Measurements from ENCODE around the gene INIP. TPM values are rescaled to one million over a fixed set of nuclear protein-coding genes. Genes with fewer than 3 reads are reported as not detected.
"Not testable (repeated sequence)": the region's sequence is repeated elsewhere in the genome, so short reads cannot be mapped to it uniquely, and the experiment has no call there.

The INIP gene
- total RNA-seq, 1 experiment from 2014 or later, result 34.7 TPM

GRCh38 chr9:112743216-112743836 is 25.4 kb upstream of the INIP start:
- no peak for DNase-seq (ENCODE audit: low spot score)

GRCh38 chr9:112734892-112735291 is 17.0 kb upstream of the INIP start:
- no peak for DNase-seq (ENCODE audit: low spot score)

- no peak for DNase-seq (ENCODE audit: low spot score)
These were observed 14.1 kb upstream of the INIP start for GRCh38 chr9:112731971-112732370.

- no peak for DNase-seq (ENCODE audit: low spot score)
These were observed 10.5 kb upstream of the INIP start for GRCh38 chr9:112728401-112728800.

GRCh38 chr9:112726428-112726827 is 8.5 kb upstream of the INIP start:
- no peak for DNase-seq (ENCODE audit: low spot score)

- DNase-seq (ENCODE audit: low spot score), result no peak
These were observed 8.0 kb upstream of the INIP start for GRCh38 chr9:112725961-112726360.

- DNase-seq (ENCODE audit: low spot score), result not testable (repeated sequence)
These were observed 4.8 kb upstream of the INIP start for GRCh38 chr9:112722749-112723148.

GRCh38 chr9:112720113-112720780 is 2.3 kb upstream of the INIP start:
- DNase-seq (ENCODE audit: low spot score), result no peak

GRCh38 chr9:112719696-112720095 is 1.8 kb upstream of the INIP start:
- no peak for DNase-seq (ENCODE audit: low spot score)

- no peak for DNase-seq (ENCODE audit: low spot score)
These were observed 1.3 kb upstream of the INIP start for GRCh38 chr9:112719241-112719691.

GRCh38 chr9:112712678-112713077 is 5.2 kb downstream of the INIP start:
- DNase-seq (ENCODE audit: low spot score), result no peak

- DNase-seq (ENCODE audit: low spot score), result peak; percentile 20
These were observed 6.7 kb downstream of the INIP start for GRCh38 chr9:112711050-112711689.

GRCh38 chr9:112705768-112706427 is 12.0 kb downstream of the INIP start:
- DNase-seq (ENCODE audit: low spot score), result no peak

GRCh38 chr9:112703304-112703703 is 14.6 kb downstream of the INIP start:
- no peak for DNase-seq (ENCODE audit: low spot score)

GRCh38 chr9:112700085-112700484 is 17.8 kb downstream of the INIP start:
- no peak for DNase-seq (ENCODE audit: low spot score)

- no peak for DNase-seq (ENCODE audit: low spot score)
These were observed 18.7 kb downstream of the INIP start for GRCh38 chr9:112699230-112699629.

GRCh38 chr9:112696461-112696860 is 21.5 kb downstream of the INIP start:
- DNase-seq (ENCODE audit: low spot score), result no peak

GRCh38 chr9:112694706-112695555 is 23.0 kb downstream of the INIP start:
- no peak for DNase-seq (ENCODE audit: low spot score)

- no peak for DNase-seq (ENCODE audit: low spot score)
These were observed 28.7 kb downstream of the INIP start for GRCh38 chr9:112689161-112689740.

- DNase-seq (ENCODE audit: low spot score), result no peak
These were observed 37.0 kb downstream of the INIP start for GRCh38 chr9:112680731-112681402.

GRCh38 chr9:112677040-112677439 is 40.9 kb downstream of the INIP start:
- DNase-seq (ENCODE audit: low spot score), result no peak

All from H4 (cell line).